ENCODE data around the gene DEUP1.

The DEUP1 gene

GRCh38 chr11:93329936-93330445, 551 bp upstream of the DEUP1 start:
- no peak for ATAC-seq (ENCODE audit: insufficient read depth, low read depth)
- Histone ChIP-seq H3K4me3 (ENCODE audit: low read depth in 1 of 2, low read length in 2 of 2) (no peak overlapping the region), H4K20me1 (ENCODE audit: insufficient read depth, low read length) (no peaks in the 10 kb centered on the region), H3K9me3 (ENCODE audit: insufficient read depth, low read length, severe bottlenecking) (no peaks in the 10 kb centered on the region), H3K9ac (ENCODE audit: low read depth, low read length) (no peak overlapping the region), H3K79me2 (ENCODE audit: insufficient read depth, low read length) (no peaks in the 10 kb centered on the region), H3K4me2 (ENCODE audit: insufficient read depth, low read length) (no peak overlapping the region), H2AFZ (ENCODE audit: low read depth, low read length) (no peak overlapping the region), H3K4me1 (ENCODE audit: insufficient read depth, low read length) (no peaks in the 10 kb centered on the region), H3K27ac (ENCODE audit: low read length) (no peak overlapping the region), H3K27me3 (ENCODE audit: insufficient read depth, low read length, poor library complexity) (no peaks in the 10 kb centered on the region), H3K36me3 (ENCODE audit: insufficient read depth, low read length) (no peaks in the 10 kb centered on the region)
- TF ChIP-seq EZH2 (IDR thresholded peaks at IDR 0.05; ENCODE audit: borderline replicate concordance, low read depth, low read length, severe bottlenecking) = no peak
- TF ChIP-seq, protein P1, sequence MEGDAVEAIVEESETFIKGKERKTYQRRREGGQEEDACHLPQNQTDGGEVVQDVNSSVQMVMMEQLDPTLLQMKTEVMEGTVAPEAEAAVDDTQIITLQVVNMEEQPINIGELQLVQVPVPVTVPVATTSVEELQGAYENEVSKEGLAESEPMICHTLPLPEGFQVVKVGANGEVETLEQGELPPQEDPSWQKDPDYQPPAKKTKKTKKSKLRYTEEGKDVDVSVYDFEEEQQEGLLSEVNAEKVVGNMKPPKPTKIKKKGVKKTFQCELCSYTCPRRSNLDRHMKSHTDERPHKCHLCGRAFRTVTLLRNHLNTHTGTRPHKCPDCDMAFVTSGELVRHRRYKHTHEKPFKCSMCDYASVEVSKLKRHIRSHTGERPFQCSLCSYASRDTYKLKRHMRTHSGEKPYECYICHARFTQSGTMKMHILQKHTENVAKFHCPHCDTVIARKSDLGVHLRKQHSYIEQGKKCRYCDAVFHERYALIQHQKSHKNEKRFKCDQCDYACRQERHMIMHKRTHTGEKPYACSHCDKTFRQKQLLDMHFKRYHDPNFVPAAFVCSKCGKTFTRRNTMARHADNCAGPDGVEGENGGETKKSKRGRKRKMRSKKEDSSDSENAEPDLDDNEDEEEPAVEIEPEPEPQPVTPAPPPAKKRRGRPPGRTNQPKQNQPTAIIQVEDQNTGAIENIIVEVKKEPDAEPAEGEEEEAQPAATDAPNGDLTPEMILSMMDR (IDR thresholded peaks at IDR 0.05; ENCODE audit: borderline replicate concordance, extremely low read depth, low read length, poor library complexity, severe bottlenecking) = no peak
- DNase-seq = no peak

DNA sequence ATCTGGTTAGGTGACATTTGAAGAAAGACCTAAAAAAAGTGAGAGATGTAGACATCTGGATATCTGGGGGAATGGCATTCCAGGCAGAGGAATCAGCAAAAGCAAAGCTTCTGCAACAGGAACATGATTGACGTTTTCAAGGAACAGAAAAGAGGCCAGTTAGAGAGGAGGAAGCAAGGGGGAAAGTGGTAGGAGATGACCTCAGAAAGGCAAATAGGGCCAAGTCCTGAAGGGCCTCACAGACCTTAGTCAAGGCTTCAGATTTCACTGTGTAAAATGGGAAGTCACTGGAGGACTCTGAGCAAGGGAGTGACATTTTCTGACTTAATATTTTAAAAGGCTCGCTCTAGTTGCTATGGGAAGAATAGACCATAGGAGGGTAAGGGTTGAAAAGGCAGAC, 9.7 kb downstream of the DEUP1 start:
- H3K9me3 ChIP-seq (ENCODE audit: insufficient read depth, low read length, severe bottlenecking) = no peaks in the 10 kb centered on the region
- H3K4me2 ChIP-seq (ENCODE audit: insufficient read depth, low read length) = no peak overlapping the region
- ATAC-seq (ENCODE audit: insufficient read depth, low read depth) (no peak), DNase-seq (no peak)
- no peak overlapping the region for H3K27ac ChIP-seq (ENCODE audit: low read length)
- no peak overlapping the region for H3K4me3 ChIP-seq (ENCODE audit: low read depth in 1 of 2, low read length in 2 of 2)
- no peaks in the 10 kb centered on the region for H3K36me3 ChIP-seq (ENCODE audit: insufficient read depth, low read length)
- no peak overlapping the region for H2AFZ ChIP-seq (ENCODE audit: low read depth, low read length)
- TF ChIP-seq EZH2 (IDR thresholded peaks at IDR 0.05; ENCODE audit: borderline replicate concordance, low read depth, low read length, severe bottlenecking) = no peak
- TF ChIP-seq, protein P1 (IDR thresholded peaks at IDR 0.05; ENCODE audit: borderline replicate concordance, extremely low read depth, low read length, poor library complexity, severe bottlenecking) = no peak
- no peaks in the 10 kb centered on the region for H3K27me3 ChIP-seq (ENCODE audit: insufficient read depth, low read length, poor library complexity)
- H3K79me2 ChIP-seq (ENCODE audit: insufficient read depth, low read length) = no peaks in the 10 kb centered on the region
- H4K20me1 ChIP-seq (ENCODE audit: insufficient read depth, low read length) = no peaks in the 10 kb centered on the region
- no peak overlapping the region for H3K9ac ChIP-seq (ENCODE audit: low read depth, low read length)
- no peaks in the 10 kb centered on the region for H3K4me1 ChIP-seq (ENCODE audit: insufficient read depth, low read length)

GRCh38 chr11:93344855-93345333, 14.4 kb downstream of the DEUP1 start:
- H4K20me1 ChIP-seq (ENCODE audit: insufficient read depth, low read length) = no peaks in the 10 kb centered on the region
- no peak overlapping the region for H3K4me3 ChIP-seq (ENCODE audit: low read depth in 1 of 2, low read length in 2 of 2)
- no peaks in the 10 kb centered on the region for H3K4me1 ChIP-seq (ENCODE audit: insufficient read depth, low read length)
- no peak overlapping the region for H3K9ac ChIP-seq (ENCODE audit: low read depth, low read length)
- no peaks in the 10 kb centered on the region for H3K36me3 ChIP-seq (ENCODE audit: insufficient read depth, low read length)
- no peaks in the 10 kb centered on the region for H3K79me2 ChIP-seq (ENCODE audit: insufficient read depth, low read length)
- no peak overlapping the region for H2AFZ ChIP-seq (ENCODE audit: low read depth, low read length)
- DNase-seq = no peak
- no peaks in the 10 kb centered on the region for H3K27me3 ChIP-seq (ENCODE audit: insufficient read depth, low read length, poor library complexity)
- no peaks in the 10 kb centered on the region for H3K9me3 ChIP-seq (ENCODE audit: insufficient read depth, low read length, severe bottlenecking)
- H3K4me2 ChIP-seq (ENCODE audit: insufficient read depth, low read length) = no peak overlapping the region
- TF ChIP-seq, protein P1 (IDR thresholded peaks at IDR 0.05; ENCODE audit: borderline replicate concordance, extremely low read depth, low read length, poor library complexity, severe bottlenecking) = no peak
- TF ChIP-seq EZH2 (IDR thresholded peaks at IDR 0.05; ENCODE audit: borderline replicate concordance, low read depth, low read length, severe bottlenecking) = no peak
- no peak overlapping the region for H3K27ac ChIP-seq (ENCODE audit: low read length)
- no peak for ATAC-seq (ENCODE audit: insufficient read depth, low read depth)

All from DND-41 (cell line).